Measurements from ENCODE around the gene CNIH3.

DNA sequence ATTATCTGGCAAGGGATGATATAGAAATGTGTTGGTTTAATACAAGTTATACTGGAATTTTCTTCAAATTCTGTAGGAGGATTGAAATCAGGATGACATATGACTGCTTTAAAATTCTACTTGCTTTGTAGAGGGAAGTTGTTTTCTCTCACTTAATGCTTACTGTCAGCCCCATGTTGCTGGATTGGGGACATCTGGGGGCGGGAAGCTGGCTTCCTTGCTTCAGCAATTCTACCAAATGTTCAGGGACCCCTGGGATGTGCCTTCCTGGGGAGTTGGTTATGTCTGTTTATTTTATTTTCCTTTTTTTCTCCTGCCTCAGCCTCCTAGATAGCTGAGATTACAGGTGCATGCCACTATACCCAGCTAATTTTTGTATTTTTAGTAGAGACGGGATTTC, 63.5 kb downstream of the CNIH3 start:
- no peak for TF ChIP-seq TCF12 (IDR thresholded peaks at IDR 0.05; ENCODE audit: low read depth)
- no peak for TF ChIP-seq RAD21 (IDR thresholded peaks at IDR 0.05; ENCODE audit: low read depth)
- no peak for TF ChIP-seq EP300 (IDR thresholded peaks at IDR 0.05; ENCODE audit: borderline replicate concordance)
- TF ChIP-seq CEBPB (IDR thresholded peaks at IDR 0.05), result no peak
- TF ChIP-seq CREB1 (IDR thresholded peaks at IDR 0.05; ENCODE audit: low read depth), result no peak
- no peak for TF ChIP-seq TAF1 (IDR thresholded peaks at IDR 0.05; ENCODE audit: low read depth)
- no peak for TF ChIP-seq YY1 (IDR thresholded peaks at IDR 0.05; ENCODE audit: low read depth)
